ENCODE measurements around the gene NFIB. TPM values are rescaled to one million over a fixed set of nuclear protein-coding genes. Genes with fewer than 3 reads are reported as not detected.

NFIB gene
- total and polyA plus RNA-seq, 2 experiments from 2014 or later: 15.2 to 27.3 TPM

GRCh38 chr9:14218253-14218652, 95.7 kb downstream of the NFIB start:
- TF ChIP-seq EZH2phosphoT487 (IDR thresholded peaks at IDR 0.05; ENCODE audit: low read depth, severe bottlenecking, unreplicated experiment) (no peak), EZH2 (IDR thresholded peaks at IDR 0.05; ENCODE audit: borderline replicate concordance) (no peak)
- peaks cover 18% of the 10 kb centered on the region for H4K20me1 ChIP-seq (ENCODE audit: insufficient read depth, poor library complexity, severe bottlenecking)
- H3K4me1 ChIP-seq (ENCODE audit: insufficient read depth): no peaks in the 10 kb centered on the region
- H3K9me3 ChIP-seq (ENCODE audit: low read depth): no peaks in the 10 kb centered on the region
- no peak overlapping the region for H3K4me2 ChIP-seq
- WGBS (ENCODE audit: low lambda C conversion rate, missing lambda C conversion rate): 25% methylated on average over 1 of the region's 1 CpG
- no peak overlapping the region for H2AFZ ChIP-seq
- no peak overlapping the region for H3K27ac ChIP-seq
- no peaks in the 10 kb centered on the region for H3K9me2 ChIP-seq (replicated peaks; ENCODE audit: insufficient read depth)
- H3K4me3 ChIP-seq: no peak overlapping the region
- H3K27me3 ChIP-seq: no peaks in the 10 kb centered on the region
- H3K79me2 ChIP-seq: peaks cover 49% of the 10 kb centered on the region
- no peaks in the 10 kb centered on the region for H3K36me3 ChIP-seq (replicated peaks; ENCODE audit: insufficient read depth, low read depth)
- DNase-seq (ENCODE audit: low spot score): no peak

GRCh38 chr9:14216612-14217194, 97.2 kb downstream of the NFIB start:
- H3K9me2 ChIP-seq (replicated peaks; ENCODE audit: insufficient read depth): no peaks in the 10 kb centered on the region
- no peaks in the 10 kb centered on the region for H3K4me1 ChIP-seq (ENCODE audit: insufficient read depth)
- H4K20me1 ChIP-seq (ENCODE audit: insufficient read depth, poor library complexity, severe bottlenecking): peaks cover 18% of the 10 kb centered on the region
- no peak for TF ChIP-seq EZH2 (IDR thresholded peaks at IDR 0.05; ENCODE audit: borderline replicate concordance)
- TF ChIP-seq, protein P1, sequence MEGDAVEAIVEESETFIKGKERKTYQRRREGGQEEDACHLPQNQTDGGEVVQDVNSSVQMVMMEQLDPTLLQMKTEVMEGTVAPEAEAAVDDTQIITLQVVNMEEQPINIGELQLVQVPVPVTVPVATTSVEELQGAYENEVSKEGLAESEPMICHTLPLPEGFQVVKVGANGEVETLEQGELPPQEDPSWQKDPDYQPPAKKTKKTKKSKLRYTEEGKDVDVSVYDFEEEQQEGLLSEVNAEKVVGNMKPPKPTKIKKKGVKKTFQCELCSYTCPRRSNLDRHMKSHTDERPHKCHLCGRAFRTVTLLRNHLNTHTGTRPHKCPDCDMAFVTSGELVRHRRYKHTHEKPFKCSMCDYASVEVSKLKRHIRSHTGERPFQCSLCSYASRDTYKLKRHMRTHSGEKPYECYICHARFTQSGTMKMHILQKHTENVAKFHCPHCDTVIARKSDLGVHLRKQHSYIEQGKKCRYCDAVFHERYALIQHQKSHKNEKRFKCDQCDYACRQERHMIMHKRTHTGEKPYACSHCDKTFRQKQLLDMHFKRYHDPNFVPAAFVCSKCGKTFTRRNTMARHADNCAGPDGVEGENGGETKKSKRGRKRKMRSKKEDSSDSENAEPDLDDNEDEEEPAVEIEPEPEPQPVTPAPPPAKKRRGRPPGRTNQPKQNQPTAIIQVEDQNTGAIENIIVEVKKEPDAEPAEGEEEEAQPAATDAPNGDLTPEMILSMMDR (IDR thresholded peaks at IDR 0.05; ENCODE audit: poor library complexity): no peak
- no peak for TF ChIP-seq EZH2phosphoT487 (IDR thresholded peaks at IDR 0.05; ENCODE audit: low read depth, severe bottlenecking, unreplicated experiment)
- no peak overlapping the region for H3K4me3 ChIP-seq
- no peaks in the 10 kb centered on the region for H3K9me3 ChIP-seq (ENCODE audit: low read depth)
- DNase-seq (ENCODE audit: low spot score): no peak
- no peak overlapping the region for H3K27ac ChIP-seq
- H3K36me3 ChIP-seq (replicated peaks; ENCODE audit: insufficient read depth, low read depth): no peaks in the 10 kb centered on the region
- WGBS (ENCODE audit: low lambda C conversion rate, missing lambda C conversion rate): 100% methylated on average over 1 of the region's 1 CpG
- no peaks in the 10 kb centered on the region for H3K27me3 ChIP-seq
- peaks cover 46% of the 10 kb centered on the region for H3K79me2 ChIP-seq
- no peak overlapping the region for H2AFZ ChIP-seq
- no peak overlapping the region for H3K4me2 ChIP-seq

- Histone ChIP-seq H3K4me1 (ENCODE audit: insufficient read depth) (no peaks in the 10 kb centered on the region), H3K4me2 (no peak overlapping the region), H3K79me2 (peaks cover 43% of the 10 kb centered on the region), H3K4me3 (no peak overlapping the region), H3K27ac (no peak overlapping the region), H4K20me1 (ENCODE audit: insufficient read depth, poor library complexity, severe bottlenecking) (peaks cover 18% of the 10 kb centered on the region), H2AFZ (no peak overlapping the region), H3K36me3 (replicated peaks; ENCODE audit: insufficient read depth, low read depth) (no peaks in the 10 kb centered on the region), H3K9me3 (ENCODE audit: low read depth) (no peaks in the 10 kb centered on the region), H3K27me3 (no peaks in the 10 kb centered on the region), H3K9me2 (replicated peaks; ENCODE audit: insufficient read depth) (no peaks in the 10 kb centered on the region)
- DNase-seq (ENCODE audit: low spot score): no peak
- 86% methylated on average over 1 of the region's 1 CpG for WGBS (ENCODE audit: low lambda C conversion rate, missing lambda C conversion rate)
- TF ChIP-seq, protein P1 (IDR thresholded peaks at IDR 0.05; ENCODE audit: poor library complexity): no peak
- TF ChIP-seq EZH2 (IDR thresholded peaks at IDR 0.05; ENCODE audit: borderline replicate concordance) (no peak), EZH2phosphoT487 (IDR thresholded peaks at IDR 0.05; ENCODE audit: low read depth, severe bottlenecking, unreplicated experiment) (no peak)
Observed at GRCh38 chr9:14215614-14216013, 98.3 kb downstream of the NFIB start.

DNA sequence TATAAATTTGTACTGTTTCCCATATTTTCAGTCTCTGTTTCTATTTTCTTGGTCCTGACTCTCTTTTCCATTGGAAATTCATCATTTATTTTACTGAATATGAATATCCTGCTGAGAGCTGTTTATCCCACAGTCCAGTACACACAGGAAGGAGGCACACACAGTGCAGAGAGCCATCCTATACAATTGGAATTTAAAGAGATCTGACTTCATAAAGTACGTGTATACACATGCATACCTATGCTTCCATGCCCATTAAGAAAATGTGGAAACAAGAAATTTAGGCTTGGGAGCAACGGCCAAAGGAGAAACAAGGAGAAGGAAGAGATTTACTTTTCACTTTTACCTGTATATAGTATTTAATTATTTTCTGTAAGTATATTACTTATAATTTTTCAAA, 99.2 kb downstream of the NFIB start:
- WGBS (ENCODE audit: low lambda C conversion rate, missing lambda C conversion rate): 70% methylated on average over 2 of the region's 2 CpGs
- H3K4me1 ChIP-seq (ENCODE audit: insufficient read depth): no peaks in the 10 kb centered on the region
- H2AFZ ChIP-seq: no peak overlapping the region
- H3K4me2 ChIP-seq: no peak overlapping the region
- peaks cover 48% of the 10 kb centered on the region for H3K79me2 ChIP-seq
- no peak overlapping the region for H3K27ac ChIP-seq
- no peaks in the 10 kb centered on the region for H3K9me2 ChIP-seq (replicated peaks; ENCODE audit: insufficient read depth)
- DNase-seq (ENCODE audit: low spot score): no peak
- peaks cover 20% of the 10 kb centered on the region for H4K20me1 ChIP-seq (ENCODE audit: insufficient read depth, poor library complexity, severe bottlenecking)
- TF ChIP-seq, protein P1 (IDR thresholded peaks at IDR 0.05; ENCODE audit: poor library complexity): no peak
- H3K36me3 ChIP-seq (replicated peaks; ENCODE audit: insufficient read depth, low read depth): no peaks in the 10 kb centered on the region
- H3K9me3 ChIP-seq (ENCODE audit: low read depth): no peaks in the 10 kb centered on the region
- H3K27me3 ChIP-seq: no peaks in the 10 kb centered on the region
- H3K4me3 ChIP-seq: no peak overlapping the region

Measured in hepatocyte (in vitro differentiated cells).